ENCODE measurements around the gene LRMDA. TPM values are rescaled to one million over a fixed set of nuclear protein-coding genes. Genes with fewer than 3 reads are reported as not detected.

LRMDA gene
- total RNA-seq, 1 experiment from 2014 or later = 4.8 TPM

- RAD21 ChIA-PET (ENCODE audit: low non-redundant PET in 1 of 2, low total read pairs in 2 of 2, uncharacterized antibody in 2 of 2, unreplicated experiment in 2 of 2) = no interaction called here
- Histone ChIP-seq H3K9me2 (ENCODE audit: insufficient read depth) (no peaks in the 10 kb centered on the region), H3K4me3 (replicated peaks in 1 of 2; ENCODE audit: low read depth in 1 of 2, low read length in 2 of 2) (no peak overlapping the region), H3K9ac (ENCODE audit: low read length) (no peak overlapping the region), H3K4me2 (ENCODE audit: low read length) (no peak overlapping the region), H3K27me3 (ENCODE audit: insufficient read depth, low read length) (0 out of 2 replicates have a peak, but pooled peaks cover 8% of the 10 kb centered on the region), H3K36me3 (ENCODE audit: control insufficient read depth in 1 of 2, insufficient read depth in 2 of 2, low read length in 2 of 2) (no peaks in the 10 kb centered on the region), H4K20me1 (ENCODE audit: insufficient read depth) (no peaks in the 10 kb centered on the region), H3K79me2 (ENCODE audit: insufficient read depth, low read length) (no peaks in the 10 kb centered on the region), H3K9me3 (ENCODE audit: control insufficient read depth in 1 of 2, insufficient read depth in 1 of 2, low read depth in 1 of 2, low read length in 2 of 2) (no peaks in the 10 kb centered on the region), H3K27ac (ENCODE audit: low read depth, low read length) (no peak overlapping the region), H2AFZ (ENCODE audit: low read depth, low read length, poor library complexity, severe bottlenecking) (no peak overlapping the region), H3K4me1 (ENCODE audit: control insufficient read depth in 1 of 2, insufficient read depth in 2 of 2, low read length in 2 of 2) (no peaks in the 10 kb centered on the region)
- POLR2A ChIA-PET = no interaction called here
- no peak for ATAC-seq
- intact Hi-C loops (cut with micrococcal nuclease) = no loop called here
- CTCF ChIA-PET = no interaction called here
- TF ChIP-seq FOSL1 (IDR thresholded peaks at IDR 0.05; ENCODE audit: low read depth) = no peak
- TF ChIP-seq MAX (IDR thresholded peaks at IDR 0.05) = no peak
- no peak for TF ChIP-seq EGR1 (IDR thresholded peaks at IDR 0.05; ENCODE audit: low read depth)
- no peak for TF ChIP-seq RAD21 (IDR thresholded peaks at IDR 0.05; ENCODE audit: low read depth)
- no peak for TF ChIP-seq ELF1 (IDR thresholded peaks at IDR 0.05; ENCODE audit: borderline replicate concordance, low read depth)
- no peak for TF ChIP-seq CTCF (IDR thresholded peaks at IDR 0.05 in 2 of 3, conservative IDR thresholded peaks at IDR 0.05 in 1 of 3; ENCODE audit: borderline replicate concordance in 1 of 3, insufficient read depth in 1 of 3, low read depth in 2 of 3, low read length in 2 of 3)
- no peak for TF ChIP-seq ZBTB33 (IDR thresholded peaks at IDR 0.05; ENCODE audit: extremely low read depth, insufficient replicate concordance, low read length)
- TF ChIP-seq TCF7L2 (IDR thresholded peaks at IDR 0.05; ENCODE audit: borderline replicate concordance, extremely low read depth, insufficient read depth, insufficient read length) = no peak
- TF ChIP-seq CEBPB (IDR thresholded peaks at IDR 0.05; ENCODE audit: low read depth) = no peak
- no peak for TF ChIP-seq EZH2 (IDR thresholded peaks at IDR 0.05)
- TF ChIP-seq SP1 (IDR thresholded peaks at IDR 0.05; ENCODE audit: low read depth) = no peak
- TF ChIP-seq JUND (IDR thresholded peaks at IDR 0.05) = no peak
- TF ChIP-seq ZFX (IDR thresholded peaks at IDR 0.05) = no peak
- no peak for TF ChIP-seq POLR2A (IDR thresholded peaks at IDR 0.05; ENCODE audit: borderline replicate concordance, extremely low read depth, insufficient read depth, insufficient read length)
- no peak for TF ChIP-seq SRF (IDR thresholded peaks at IDR 0.05; ENCODE audit: low read depth)
- no peak for TF ChIP-seq YY1 (IDR thresholded peaks at IDR 0.05; ENCODE audit: extremely low read depth, insufficient replicate concordance, low read depth, low read length)
- no peak for TF ChIP-seq EZH2phosphoT487 (IDR thresholded peaks at IDR 0.05; ENCODE audit: borderline replicate concordance)
- no peak for TF ChIP-seq REST (IDR thresholded peaks at IDR 0.05; ENCODE audit: low read depth)
- TF ChIP-seq ZNF274 (IDR thresholded peaks at IDR 0.05; ENCODE audit: low read depth, low read length) = no peak
- no peak for TF ChIP-seq SIN3A (IDR thresholded peaks at IDR 0.05; ENCODE audit: low read depth)
- no peak for DNase-seq (ENCODE audit: low read depth, low spot score)
- BruUV-seq (replicated peaks) = no TSS peak
Observed at GRCh38 chr10:76169246-76169645, 737.8 kb downstream of the LRMDA start.

Data from HCT116 (cell line).